Activated CD8-positive, alpha-beta memory T cell treated with anti-CD3 and anti-CD28 coated beads for 36 hours (primary cell): ENCODE data around the gene HMGA1. TPM values are rescaled to one million over a fixed set of nuclear protein-coding genes. Genes with fewer than 3 reads are reported as not detected.

ENCODE experiments used
- CTCF ChIA-PET: fragments of 350-600 bp; sonication (Branson Sonifier 250); formaldehyde crosslinking; loops from one replicate; lab custom pipeline; 2021; ENCODE audit warnings: antibody characterized with exemption; lab: Charles Lee
- POLR2A ChIA-PET: fragments of 350-600 bp; sonication (Branson Sonifier 250); formaldehyde crosslinking; loops from one replicate; lab custom pipeline; 2021; ENCODE audit warnings: antibody characterized with exemption; lab: Charles Lee
- total RNA-seq, 2 experiments: library from RNA; stranded (reverse); gene quantifications; one replicate each; pipeline ENCODE4 v1.2.3, GENCODE V29; 2021

Gene HMGA1
- total RNA-seq, 2 experiments from 2014 or later: 581 to 591 TPM

GRCh38 chr6:34236131-34236442, 586 bp upstream of the HMGA1 start:
- ChIA-PET CTCF (interaction anchor here (1.1 to 1.3 kb wide), 2 partner anchors 12 to 40 kb away, joined by 5 to 7 read pairs; partner anchors contain the start of gene SMIM29), POLR2A (interaction anchor here (1.0 to 2.2 kb wide), 6 partner anchors 13 to 524 kb away, joined by 3 to 26 read pairs (median 7); partner anchors contain the start of genes SMIM29 and UQCC2)

- CTCF ChIA-PET: interaction anchor here (1.1 to 1.3 kb wide), 3 partner anchors 9 to 42 kb away, joined by 5 to 7 read pairs (median 5); partner anchors contain the start of gene SMIM29
- POLR2A ChIA-PET: interaction anchor here (0.5 to 2.2 kb wide), 9 partner anchors 9 to 526 kb away, joined by 3 to 26 read pairs (median 6); partner anchors contain the start of genes SMIM29 and UQCC2
These were observed 646 bp downstream of the HMGA1 start for GRCh38 chr6:34237316-34237721.

GRCh38 chr6:34237722-34238584, 1.3 kb downstream of the HMGA1 start:
- POLR2A ChIA-PET: interaction anchor here (1.2 to 2.2 kb wide), 4 partner anchors 11 to 187 kb away, joined by 7 to 26 read pairs (median 12); partner anchors contain the start of gene SMIM29

GRCh38 chr6:34238585-34239499, 2.2 kb downstream of the HMGA1 start:
- ChIA-PET POLR2A (no interaction called here), CTCF (no interaction called here)

More at GRCh38 chr6:34237722-34238584, 1.3 kb downstream of the HMGA1 start:
- CTCF ChIA-PET: interaction anchor here (1.3 kb wide), 1 partner anchor 8 kb away, joined by 5 read pairs; no protein-coding TSS in a partner anchor

- ChIA-PET POLR2A (interaction anchor here (1.5 kb wide), 1 partner anchor 15 kb away, joined by 6 read pairs; no protein-coding TSS in a partner anchor), CTCF (no interaction called here)
These were observed 2.8 kb downstream of the HMGA1 start for GRCh38 chr6:34239500-34239825.

GRCh38 chr6:34239893-34240292, 3.2 kb downstream of the HMGA1 start:
- POLR2A ChIA-PET: interaction anchor here (1.5 kb wide), 1 partner anchor 16 kb away, joined by 6 read pairs; no protein-coding TSS in a partner anchor
- CTCF ChIA-PET: interaction anchor here (0.6 to 1.0 kb wide), 3 partner anchors 8 to 44 kb away, joined by 3 to 4 read pairs (median 3); partner anchors contain the start of gene SMIM29

- ChIA-PET POLR2A (interaction anchor here (1.5 kb wide), 1 partner anchor 17 kb away, joined by 6 read pairs; no protein-coding TSS in a partner anchor), CTCF (interaction anchor here (0.6 to 1.0 kb wide), 3 partner anchors 8 to 44 kb away, joined by 3 to 4 read pairs (median 3); partner anchors contain the start of gene SMIM29)
These were observed 3.9 kb downstream of the HMGA1 start for GRCh38 chr6:34240329-34241248.

GRCh38 chr6:34241351-34242215, 4.9 kb downstream of the HMGA1 start:
- ChIA-PET CTCF (no interaction called here), POLR2A (no interaction called here)

GRCh38 chr6:34242252-34243130, 5.8 kb downstream of the HMGA1 start:
- CTCF ChIA-PET: interaction anchor here (2.2 kb wide), 1 partner anchor 18 kb away, joined by 5 read pairs; no protein-coding TSS in a partner anchor
- POLR2A ChIA-PET: no interaction called here

GRCh38 chr6:34243131-34243771, 6.6 kb downstream of the HMGA1 start:
- POLR2A ChIA-PET: interaction anchor here (0.5 to 0.7 kb wide), 2 partner anchors 12 to 14 kb away, joined by 4 to 5 read pairs; no protein-coding TSS in a partner anchor
- CTCF ChIA-PET: interaction anchor here (1.2 to 2.2 kb wide), 2 partner anchors 19 to 150 kb away, joined by 3 to 5 read pairs; partner anchors contain the start of gene NUDT3

- CTCF ChIA-PET: interaction anchor here (0.9 to 2.2 kb wide), 4 partner anchors 20 to 149 kb away, joined by 3 to 5 read pairs (median 4); partner anchors contain the start of gene NUDT3
- POLR2A ChIA-PET: interaction anchor here (0.5 to 1.5 kb wide), 5 partner anchors 13 to 61 kb away, joined by 4 to 6 read pairs (median 4); no protein-coding TSS in a partner anchor
These were observed 7.5 kb downstream of the HMGA1 start for GRCh38 chr6:34243901-34244884.

- CTCF ChIA-PET: interaction anchor here (0.9 to 2.2 kb wide), 4 partner anchors 8 to 84 kb away, joined by 3 to 5 read pairs (median 4); partner anchors contain the start of gene HMGA1
- POLR2A ChIA-PET: interaction anchor here (1.2 to 1.5 kb wide), 4 partner anchors 8 to 62 kb away, joined by 3 to 6 read pairs (median 4); partner anchors contain the start of gene HMGA1
These were observed 8.5 kb downstream of the HMGA1 start for GRCh38 chr6:34245032-34245760.

- POLR2A ChIA-PET: interaction anchor here (1.5 kb wide), 1 partner anchor 9 kb away, joined by 3 read pairs; the partner anchor contains the start of gene HMGA1
- CTCF ChIA-PET: interaction anchor here (2.1 kb wide), 1 partner anchor 9 kb away, joined by 5 read pairs; the partner anchor contains the start of gene HMGA1
These were observed 9.1 kb downstream of the HMGA1 start for GRCh38 chr6:34245761-34246140.
